ENCODE measurements around the gene RGL1.

DNA sequence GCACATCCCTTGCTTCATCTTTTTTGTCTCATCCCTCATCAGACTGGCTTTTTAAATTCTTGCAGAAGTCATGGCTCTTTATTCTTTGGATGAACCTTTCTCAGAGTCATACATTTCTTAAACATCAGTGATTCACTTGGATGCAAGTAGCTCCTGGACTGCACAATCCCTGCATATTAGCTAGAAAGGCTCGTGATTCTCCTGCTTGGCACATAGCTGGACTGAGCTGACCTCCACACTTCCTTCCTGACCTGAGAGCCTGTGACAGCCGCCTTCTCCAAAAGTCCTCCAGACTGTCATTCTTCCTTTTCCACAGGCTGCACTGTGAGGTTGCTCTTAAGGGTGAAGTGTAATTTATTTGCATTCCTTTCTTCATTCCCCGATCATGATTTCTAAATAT lies 109.4 kb downstream of the RGL1 start:
- TF ChIP-seq, protein P1, sequence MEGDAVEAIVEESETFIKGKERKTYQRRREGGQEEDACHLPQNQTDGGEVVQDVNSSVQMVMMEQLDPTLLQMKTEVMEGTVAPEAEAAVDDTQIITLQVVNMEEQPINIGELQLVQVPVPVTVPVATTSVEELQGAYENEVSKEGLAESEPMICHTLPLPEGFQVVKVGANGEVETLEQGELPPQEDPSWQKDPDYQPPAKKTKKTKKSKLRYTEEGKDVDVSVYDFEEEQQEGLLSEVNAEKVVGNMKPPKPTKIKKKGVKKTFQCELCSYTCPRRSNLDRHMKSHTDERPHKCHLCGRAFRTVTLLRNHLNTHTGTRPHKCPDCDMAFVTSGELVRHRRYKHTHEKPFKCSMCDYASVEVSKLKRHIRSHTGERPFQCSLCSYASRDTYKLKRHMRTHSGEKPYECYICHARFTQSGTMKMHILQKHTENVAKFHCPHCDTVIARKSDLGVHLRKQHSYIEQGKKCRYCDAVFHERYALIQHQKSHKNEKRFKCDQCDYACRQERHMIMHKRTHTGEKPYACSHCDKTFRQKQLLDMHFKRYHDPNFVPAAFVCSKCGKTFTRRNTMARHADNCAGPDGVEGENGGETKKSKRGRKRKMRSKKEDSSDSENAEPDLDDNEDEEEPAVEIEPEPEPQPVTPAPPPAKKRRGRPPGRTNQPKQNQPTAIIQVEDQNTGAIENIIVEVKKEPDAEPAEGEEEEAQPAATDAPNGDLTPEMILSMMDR (IDR thresholded peaks at IDR 0.05): no peak
- no peak for TF ChIP-seq POLR2A (IDR thresholded peaks at IDR 0.05)

All from lower leg skin (tissue), 3 donors.